DMS114 treated with DMSO at 0.1 percent for 48 hours (cell line): ENCODE results near the gene DHX36.

Experiments used
- DNase-seq: peaks from one replicate; lab custom pipeline; 2025; ENCODE audit not compliant: unreplicated experiment; lab: John Stamatoyannopoulos, UW

Gene DHX36

DNA sequence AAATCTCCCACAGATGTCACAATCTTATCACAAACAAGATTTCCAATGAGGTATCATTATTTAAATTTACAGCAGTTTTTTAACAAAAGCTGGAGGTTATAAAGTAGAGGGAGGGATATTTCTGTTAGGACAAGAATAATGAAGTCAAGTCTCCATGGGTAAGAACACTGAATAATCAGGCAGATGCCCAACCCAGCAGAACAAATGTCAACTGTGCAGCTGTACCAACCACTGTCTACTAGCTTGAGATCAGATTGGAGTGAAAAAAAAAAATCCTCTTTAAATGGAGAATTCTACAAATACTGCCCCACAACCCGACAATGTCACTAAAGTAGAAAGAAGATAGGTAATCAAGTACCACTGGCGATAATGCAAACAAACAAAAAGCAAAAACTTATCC is 30.3 kb downstream of the DHX36 start:
- no peak for DNase-seq

DNA sequence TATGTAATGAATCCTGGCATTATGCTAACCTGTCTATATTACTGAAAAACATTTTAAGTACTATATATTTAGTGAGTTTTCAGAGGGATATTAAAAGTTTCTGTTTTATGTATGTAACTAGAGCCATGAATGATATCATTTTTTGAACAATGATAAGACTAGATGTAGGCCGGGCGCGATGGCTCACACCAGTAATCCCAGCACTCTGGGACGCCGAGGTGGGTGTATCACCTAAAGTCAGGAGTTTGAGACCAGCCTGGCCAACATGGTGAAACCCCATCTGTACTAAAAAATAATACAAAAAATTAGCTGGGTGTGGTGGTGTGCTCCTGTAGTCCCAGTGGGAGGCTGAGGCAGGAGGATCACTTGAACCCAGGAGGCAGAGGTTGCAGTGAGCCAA is 34.1 kb downstream of the DHX36 start:
- DNase-seq = no peak

DNA sequence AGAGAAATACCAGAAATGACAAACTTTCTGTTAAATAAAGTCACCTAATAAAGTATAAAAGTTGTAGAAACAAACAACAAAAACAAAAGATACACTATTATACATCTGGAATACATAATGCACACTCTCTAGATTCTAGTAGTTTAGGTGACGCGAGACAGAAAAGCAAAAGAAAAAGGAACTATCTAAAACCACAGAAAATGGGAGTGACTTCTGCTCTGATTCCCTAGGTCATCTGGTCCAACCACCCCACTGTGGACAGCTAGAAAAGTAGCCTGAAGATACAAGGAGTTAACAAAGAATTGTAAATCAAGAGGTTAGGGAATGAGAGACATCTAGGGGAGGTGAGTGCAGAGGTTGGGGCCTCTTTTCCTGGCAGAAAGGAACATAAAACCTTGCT is 39.1 kb downstream of the DHX36 start:
- DNase-seq = no peak

DNA sequence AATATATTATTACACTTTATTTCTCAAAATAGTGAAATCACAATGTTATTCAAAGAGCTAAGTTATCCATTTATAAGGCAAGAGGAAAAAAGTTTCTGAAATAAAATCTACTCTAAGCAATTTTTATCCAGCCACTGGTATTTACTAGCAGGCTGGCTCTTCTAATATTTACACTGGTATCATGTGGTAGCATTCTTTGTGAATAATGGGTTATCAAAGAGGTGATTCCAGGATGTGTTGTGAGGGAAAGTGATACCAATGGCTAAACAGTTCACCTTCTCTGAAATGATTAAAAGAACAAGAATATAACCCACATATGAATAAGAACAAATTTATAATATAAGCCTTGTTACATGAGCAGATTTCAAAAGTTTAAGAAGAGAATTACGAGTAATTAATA is 44.1 kb downstream of the DHX36 start:
- DNase-seq = no peak

DNA sequence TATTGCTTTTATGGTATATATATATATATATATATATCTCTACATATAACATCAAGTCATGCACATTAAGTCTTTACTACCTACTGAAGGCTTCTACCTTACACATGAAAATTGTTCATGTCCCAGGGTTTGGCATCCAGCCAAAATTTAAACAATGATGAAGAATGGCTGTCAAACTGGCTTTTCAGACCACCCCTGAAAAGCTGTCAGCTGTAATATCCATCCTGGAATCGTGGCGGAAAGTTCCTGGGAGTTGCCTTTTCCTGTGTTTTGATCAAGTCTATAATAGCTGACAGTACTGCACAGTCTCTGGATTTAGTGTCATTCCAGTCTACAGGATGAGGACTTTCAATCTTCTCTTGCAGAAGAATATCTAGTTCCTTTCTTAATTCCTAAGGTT is 48.3 kb downstream of the DHX36 start:
- DNase-seq = no peak

DNA sequence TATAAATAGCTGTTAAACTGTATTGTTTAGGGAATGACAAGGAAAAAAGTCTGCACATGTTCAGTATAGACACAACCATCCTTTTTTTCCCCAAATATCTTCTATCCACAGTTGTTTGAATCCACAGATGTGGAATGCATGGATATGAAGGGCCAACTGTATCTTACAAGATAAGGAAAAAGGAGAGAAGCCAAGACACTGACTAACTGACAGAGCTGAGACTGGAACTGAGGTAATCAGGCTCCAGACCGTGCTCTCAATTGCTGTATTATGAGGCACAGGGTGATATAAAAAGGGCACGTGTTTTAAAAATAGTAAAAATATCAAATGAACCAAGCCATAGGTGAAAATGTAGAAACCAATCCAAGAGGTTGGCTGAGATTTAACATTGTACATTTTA is 49.0 kb downstream of the DHX36 start:
- no peak for DNase-seq

DNA sequence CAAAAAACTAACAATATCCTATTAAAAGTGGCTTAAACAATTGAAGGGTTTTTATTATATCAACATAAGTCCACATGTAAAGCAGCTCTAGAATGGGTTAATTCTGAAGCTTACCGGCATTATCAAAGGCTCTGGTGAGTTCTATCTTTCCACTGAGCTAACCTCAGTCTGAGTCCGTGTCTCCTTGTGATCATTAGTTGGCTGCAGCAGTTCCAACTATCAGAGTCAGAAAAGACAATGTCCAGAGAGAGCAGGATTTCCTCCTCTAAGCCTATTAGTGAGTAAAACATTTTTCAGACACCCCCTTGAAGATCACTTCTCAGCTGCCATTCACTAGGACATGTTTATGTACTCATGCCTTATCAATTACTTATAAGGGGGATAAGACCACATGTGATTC is 49.9 kb downstream of the DHX36 start:
- DNase-seq = no peak

DNA sequence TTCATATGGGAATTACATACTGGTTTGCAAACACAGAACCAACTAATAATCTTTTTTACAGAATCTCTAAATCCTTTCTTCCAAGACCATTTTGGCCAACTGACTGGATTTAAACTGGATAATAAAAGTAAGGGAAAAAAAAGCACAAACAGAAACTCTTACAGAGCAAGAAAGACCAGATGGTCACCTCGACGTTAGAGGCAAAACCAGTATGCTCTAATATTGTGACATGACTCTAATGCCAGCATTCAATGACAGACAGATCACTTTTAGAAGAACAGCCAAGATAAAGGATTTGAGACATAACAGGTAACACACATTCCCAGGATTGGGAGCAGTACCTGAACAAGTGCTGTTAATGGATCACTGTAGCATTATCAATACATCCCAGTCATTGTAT is 50.9 kb downstream of the DHX36 start:
- DNase-seq = no peak

DNA sequence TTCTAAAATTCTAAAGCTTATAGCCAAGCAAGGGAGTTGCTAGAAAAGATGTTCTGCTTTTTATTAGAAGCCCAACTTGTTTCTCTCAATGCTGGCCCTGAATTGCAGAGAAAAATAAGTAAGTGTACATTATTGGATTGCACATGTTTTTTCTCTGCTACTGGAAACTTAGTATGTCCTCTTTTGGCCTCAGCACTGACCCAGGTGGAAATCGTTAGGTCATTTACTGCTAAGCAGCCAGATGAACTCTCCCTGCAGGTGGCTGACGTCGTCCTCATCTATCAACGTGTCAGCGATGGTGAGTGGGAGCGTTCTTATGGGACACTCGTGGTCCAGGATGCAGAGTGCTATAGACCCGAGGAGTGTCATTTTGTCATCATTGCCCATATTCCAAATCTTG is 69.8 kb downstream of the DHX36 start:
- DNase-seq = no peak

DNA sequence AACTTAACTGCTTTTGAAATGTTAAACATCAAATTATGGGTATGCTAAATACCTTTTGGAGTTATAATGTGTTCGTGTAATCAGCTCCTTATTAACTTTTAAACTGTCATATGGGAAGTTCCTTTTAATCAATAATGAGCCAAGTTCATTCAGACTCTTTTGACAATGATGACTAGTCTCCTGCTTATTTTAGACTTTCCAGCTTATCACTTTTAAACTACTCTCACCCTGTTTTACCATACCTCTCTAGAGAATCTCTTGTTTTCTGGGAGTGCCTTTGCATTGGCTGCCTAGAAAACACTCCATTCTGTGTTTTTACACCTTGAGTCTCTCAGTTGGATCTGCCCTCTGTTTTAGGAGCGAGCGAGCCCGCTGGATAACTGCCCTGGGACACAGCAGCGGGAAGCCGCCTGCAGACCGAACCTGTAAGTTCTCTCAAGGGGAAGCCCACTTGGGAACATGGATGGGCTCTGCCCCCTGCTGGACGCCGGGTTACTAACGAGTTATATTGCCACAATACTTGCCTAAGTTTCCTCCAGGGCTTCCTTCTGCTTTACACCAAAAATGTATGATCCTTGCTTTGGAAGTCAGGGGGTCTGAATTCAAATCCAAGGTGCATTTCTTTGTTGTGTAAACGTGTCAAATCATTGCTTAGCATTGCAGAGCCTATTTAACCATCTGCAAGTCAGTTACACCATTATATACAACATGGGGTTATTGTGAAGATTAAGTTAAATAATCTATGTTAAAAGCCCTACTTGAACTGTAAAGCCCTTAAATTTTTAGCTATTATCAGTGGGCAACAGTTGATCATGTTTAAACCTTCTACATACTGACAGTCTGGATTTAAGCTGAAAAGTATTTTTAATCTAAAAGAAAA is 71.3 kb downstream of the DHX36 start:
- DNase-seq = peak; percentile 81

DNA sequence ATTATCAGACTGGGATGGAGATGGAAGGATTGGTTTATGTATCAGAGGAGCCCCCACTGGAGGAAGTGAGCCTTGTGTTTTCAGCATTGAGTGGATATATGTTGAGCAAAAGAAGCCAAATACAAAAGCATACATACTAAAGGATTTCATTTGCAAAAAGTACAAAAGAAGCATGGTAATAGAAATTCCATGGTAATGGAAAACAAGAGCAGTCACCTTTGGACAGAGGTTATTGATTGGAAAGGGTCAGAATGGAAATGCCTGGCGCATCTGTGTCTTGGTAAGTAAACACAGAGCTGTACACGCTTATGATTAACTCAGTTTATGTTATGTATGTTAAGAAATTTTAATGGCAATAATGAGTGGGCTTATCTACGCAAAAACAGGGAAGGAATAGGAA is 72.7 kb downstream of the DHX36 start:
- no peak for DNase-seq

DNA sequence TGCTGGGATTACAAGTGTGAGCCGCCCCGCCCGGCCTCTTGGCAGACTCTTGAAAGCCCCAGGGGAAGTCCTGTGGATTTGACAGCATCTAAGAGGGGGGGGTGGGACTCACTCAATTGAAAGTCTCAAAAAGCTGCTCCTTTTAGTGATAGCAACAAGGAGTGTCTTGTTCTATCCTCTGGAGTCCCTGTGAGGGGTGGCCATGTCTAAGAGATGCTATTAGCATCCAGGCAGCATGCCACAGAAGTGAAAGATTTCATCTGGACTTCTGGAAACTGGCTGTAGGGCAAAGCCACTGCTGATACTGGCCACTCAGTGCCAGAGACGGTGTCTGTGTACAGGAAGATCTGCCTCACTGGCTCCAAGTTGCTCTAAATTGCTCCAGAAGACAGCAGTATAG is 74.0 kb downstream of the DHX36 start:
- no peak for DNase-seq

DNA sequence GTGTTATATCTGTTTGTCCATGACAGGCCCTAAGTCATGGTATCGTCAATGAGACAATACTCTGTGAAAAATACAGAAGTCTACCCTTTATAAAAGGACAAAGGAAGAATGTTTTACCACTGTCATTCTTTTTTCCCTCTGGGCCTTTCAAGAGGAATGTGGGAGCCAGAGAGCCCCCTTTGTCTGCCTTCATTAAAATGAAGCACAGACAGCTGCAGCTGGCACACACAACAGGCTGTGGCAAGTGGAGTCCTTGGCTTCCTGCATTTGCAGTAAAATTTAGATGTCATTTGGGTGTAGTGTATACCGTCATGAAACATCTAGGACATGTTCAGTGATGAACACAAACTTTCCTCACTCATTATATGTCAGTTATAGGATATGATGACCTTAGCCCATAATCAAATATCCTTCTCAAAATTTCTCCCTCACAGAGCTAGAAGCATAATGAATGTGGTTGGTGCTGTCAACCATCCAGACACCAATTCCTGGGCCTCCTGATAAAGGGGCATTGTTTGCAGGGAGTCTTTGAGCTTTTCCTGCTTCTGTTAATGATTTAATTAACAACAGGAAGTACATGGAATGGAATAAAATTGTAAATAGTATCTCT is 76.4 kb downstream of the DHX36 start:
- no peak for DNase-seq

DNA sequence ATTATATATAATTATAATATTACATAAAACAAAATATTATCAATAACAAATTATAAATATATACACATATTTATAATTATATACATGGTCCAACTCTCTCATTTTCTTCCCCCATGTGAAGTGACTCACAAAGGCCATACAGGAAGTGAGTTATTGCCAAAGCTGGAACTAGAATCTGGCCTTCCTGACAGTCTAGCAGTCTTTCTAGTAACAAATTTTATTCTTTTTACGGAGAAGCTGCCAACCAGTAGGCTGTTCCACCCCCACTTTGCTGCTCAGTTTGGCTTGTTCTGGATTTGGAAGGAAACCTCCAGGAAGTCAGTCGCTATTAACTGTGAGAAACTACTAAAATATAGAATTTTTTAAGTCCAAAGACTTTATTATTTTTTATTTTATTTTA is 79.6 kb downstream of the DHX36 start:
- DNase-seq = no peak

DNA sequence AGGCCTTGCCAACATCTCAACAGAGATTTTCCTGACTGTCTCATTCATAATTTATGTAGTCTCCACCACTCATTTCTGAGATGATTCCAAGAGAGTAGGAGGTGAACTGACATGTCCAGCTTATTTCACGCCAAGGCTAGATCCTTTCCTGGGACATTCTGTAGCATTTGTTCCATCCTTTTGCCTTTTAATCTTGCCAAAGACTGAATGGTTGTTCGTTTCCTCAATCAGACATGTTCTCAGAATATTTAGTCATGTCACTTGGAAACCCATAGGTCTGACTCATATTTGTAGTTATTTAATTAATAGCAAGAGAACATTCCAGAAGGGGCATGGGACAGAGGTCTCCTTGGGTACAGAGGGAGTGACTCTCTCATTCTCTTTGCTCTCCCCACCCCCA is 80.9 kb downstream of the DHX36 start:
- DNase-seq = no peak

DNA sequence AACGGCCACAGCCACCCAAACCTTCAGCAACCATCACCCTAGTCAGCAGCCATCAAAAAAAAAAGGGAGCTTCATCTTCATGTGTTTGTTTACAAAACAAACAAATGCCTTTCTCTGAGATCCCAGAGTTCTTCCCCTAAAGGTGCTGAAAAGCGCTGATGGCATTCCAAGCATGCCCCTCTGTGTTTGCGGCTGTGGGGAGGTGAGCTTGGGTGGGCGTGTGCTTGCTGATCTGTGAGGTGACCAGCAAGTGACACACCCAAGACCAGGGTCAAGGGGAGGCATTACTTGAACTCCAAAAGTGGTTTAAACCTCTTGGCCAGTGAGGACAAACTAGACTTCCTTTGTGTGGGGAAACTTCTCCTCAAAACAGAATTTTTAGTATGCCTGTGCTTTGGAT is 81.5 kb downstream of the DHX36 start:
- DNase-seq = no peak

DNA sequence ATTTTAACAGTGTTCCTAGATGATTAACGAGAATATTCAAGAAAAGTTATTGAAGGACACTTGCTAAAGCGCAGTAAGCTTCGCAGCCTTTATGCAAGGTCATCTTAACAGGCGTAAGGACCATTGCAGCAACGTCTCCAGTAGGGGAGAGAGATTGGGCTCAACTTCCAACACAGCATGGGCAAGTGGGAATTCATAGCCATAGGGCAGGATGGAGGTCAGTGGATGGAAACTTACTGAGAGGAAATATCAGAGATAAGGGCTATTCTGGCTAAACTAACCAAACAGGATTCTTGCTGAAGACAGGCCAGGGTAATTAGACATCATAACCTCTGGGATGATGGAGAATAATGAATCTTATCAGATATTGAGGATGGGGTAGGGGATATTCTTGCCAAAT is 82.8 kb downstream of the DHX36 start:
- no peak for DNase-seq

DNA sequence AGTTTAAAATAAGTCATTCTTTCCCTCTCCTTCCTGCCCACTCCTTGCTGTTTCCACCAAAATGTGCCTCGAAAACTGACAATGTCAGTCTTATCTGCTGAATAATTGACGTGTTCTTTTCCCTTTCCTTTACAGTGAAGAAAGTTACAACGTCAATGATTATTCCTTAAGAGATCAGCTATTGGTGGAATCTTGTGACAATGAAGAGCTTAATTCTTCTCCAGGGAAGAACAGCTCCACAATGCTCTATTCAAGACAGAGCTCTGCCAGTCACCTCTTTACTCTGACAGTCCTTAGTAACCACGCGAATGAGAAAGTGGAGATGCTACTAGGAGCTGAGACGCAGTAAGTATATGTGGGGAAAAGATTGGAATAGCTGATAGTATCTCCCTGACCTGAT is 84.1 kb downstream of the DHX36 start:
- DNase-seq = no peak

DNA sequence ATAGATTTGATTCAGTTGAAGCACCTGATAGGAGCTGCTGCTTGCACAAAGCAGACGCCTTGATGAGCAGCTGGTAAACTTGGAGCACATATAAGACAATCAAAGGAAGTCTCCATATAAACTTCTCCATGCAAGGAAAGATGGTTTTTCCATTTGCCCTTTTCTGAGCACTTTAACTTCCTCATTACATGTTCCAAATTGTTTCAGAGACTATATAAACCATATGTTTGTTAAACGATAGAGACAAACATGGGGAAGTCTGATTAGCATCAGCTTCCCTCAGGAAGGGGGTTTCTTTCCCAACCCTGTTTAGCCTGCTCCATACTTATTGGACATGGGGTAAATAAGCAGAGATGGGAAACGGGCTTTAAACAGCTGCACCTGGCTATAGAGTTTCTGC is 88.0 kb downstream of the DHX36 start:
- no peak for DNase-seq

DNA sequence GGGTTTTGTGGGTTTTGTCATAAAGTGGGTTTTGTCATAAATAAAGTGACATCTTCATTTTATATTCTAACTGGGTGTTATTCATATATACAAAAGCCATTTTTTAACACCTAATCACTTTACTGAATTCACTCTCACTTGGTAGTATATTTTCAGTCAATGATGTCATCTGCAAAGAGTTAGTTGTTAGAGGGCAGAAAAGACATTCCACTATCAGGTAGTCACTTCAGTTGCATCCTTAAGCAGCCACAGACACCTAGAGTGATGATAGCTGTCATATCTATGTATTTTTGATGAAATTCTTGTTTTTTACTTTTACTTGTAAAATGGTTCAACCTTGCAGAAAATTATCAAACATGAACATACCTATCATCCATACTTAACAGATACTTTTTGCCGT is 89.0 kb downstream of the DHX36 start:
- DNase-seq = no peak

DNA sequence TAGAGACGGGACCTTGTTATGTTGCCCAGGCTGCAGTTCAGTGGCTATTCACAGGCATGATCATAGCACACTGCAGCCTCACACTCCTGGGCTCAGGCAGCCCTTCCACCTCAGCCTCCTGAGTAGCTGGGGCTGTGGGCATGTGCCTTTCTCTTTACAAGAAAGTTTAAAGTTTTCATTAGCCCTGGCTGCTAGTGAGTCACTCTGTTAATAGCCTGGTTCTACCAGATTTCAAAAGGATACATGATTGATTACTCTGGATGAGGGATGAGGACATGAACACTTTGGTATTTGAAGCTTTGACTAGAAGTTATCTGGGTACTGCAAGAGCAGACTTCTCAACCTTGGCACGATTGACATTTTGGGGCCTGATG is 95.1 kb downstream of the DHX36 start:
- no peak for DNase-seq

DNA sequence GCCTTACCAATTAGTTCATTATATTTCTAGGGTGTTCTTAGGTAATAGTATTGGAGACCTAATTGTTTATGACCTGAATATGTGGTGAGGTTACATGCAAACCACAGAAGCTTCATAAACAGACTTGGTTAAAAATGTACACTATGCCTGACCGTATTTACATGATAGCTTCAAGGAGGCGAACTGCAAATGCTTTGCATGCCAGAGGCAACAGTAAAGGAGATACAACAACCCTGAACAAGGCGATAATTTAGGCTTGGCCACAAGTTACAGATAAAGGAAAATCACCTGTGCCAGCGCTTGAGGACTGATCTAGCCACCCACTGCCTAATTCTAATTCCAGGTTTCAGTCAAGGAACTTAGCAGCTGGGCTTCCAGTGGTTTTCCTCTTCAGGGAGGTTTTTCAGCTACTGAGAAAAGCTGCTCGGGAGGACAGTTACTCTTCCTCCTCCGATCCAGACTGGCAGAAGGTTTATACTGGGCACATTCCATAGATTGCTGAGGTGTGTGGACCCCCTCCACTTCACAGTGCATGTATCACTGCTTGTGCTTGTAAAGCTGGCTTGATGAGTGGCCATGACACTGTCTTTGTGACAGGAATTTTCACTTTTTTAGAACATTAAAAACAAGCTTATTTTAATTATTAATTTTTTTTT is 95.6 kb downstream of the DHX36 start:
- DNase-seq = no peak
